OCI-LY1 (cell line): ENCODE measurements around the gene IL16.

Experiments used
- H2AFZ ChIP-seq: fragments of 200-600 bp; sonication (generic), shearing (Covaris generic); 2 replicates; pipeline ENCODE4 v1.6.0; 2014; ENCODE audit warnings: antibody characterized with exemption, mild to moderate bottlenecking, low read length
- H3F3A ChIP-seq: fragments of 200-600 bp; sonication (generic), shearing (Covaris generic); 2 replicates; pipeline ENCODE4 v1.6.0; 2014; ENCODE audit warnings: mild to moderate bottlenecking, antibody characterized with exemption, low read length, moderate library complexity; ENCODE audit not compliant: insufficient read depth
- H3K27ac ChIP-seq: fragments of 200-600 bp; sonication (generic); 2 replicates; pipeline ENCODE4 v1.5.1; 2014; ENCODE audit warnings: low read length, mixed run types, mild to moderate bottlenecking, low read depth; ENCODE audit not compliant: poor library complexity, severe bottlenecking
- H3K27me3 ChIP-seq: fragments of 200-600 bp; sonication (generic); 2 replicates; pipeline ENCODE4 v1.6.0; 2014; ENCODE audit warnings: antibody characterized with exemption, mild to moderate bottlenecking, low read length, moderate library complexity; ENCODE audit not compliant: insufficient read depth
- H3K36me3 ChIP-seq: fragments of 200-600 bp; sonication (generic); 2 replicates; pipeline ENCODE4 v1.6.1; 2014; ENCODE audit warnings: mild to moderate bottlenecking, antibody characterized with exemption, low read length, moderate library complexity, mixed read lengths; ENCODE audit not compliant: insufficient read depth
- H3K4me1 ChIP-seq: fragments of 200-600 bp; sonication (generic); 2 replicates; pipeline ENCODE4 v1.5.1; 2014; ENCODE audit warnings: mild to moderate bottlenecking, low read length, moderate library complexity; ENCODE audit not compliant: insufficient read depth, severe bottlenecking
- H3K4me2 ChIP-seq: fragments of 200-600 bp; sonication (generic), shearing (Covaris generic); 2 replicates; pipeline ENCODE4 v1.6.1; 2014; ENCODE audit warnings: low read length
- H3K4me3 ChIP-seq: fragments of 200-600 bp; sonication (generic); 2 replicates; pipeline ENCODE4 v1.5.1; 2014; ENCODE audit warnings: low read length, low read depth, mild to moderate bottlenecking, mixed read lengths; ENCODE audit not compliant: poor library complexity, severe bottlenecking
- H3K79me2 ChIP-seq: fragments of 200-600 bp; shearing (Covaris generic); 2 replicates; pipeline ENCODE4 v1.6.1; 2016; ENCODE audit warnings: mixed run types, low read length, mixed read lengths; ENCODE audit not compliant: insufficient read depth
- H3K9ac ChIP-seq: fragments of 200-600 bp; sonication (generic), shearing (Covaris generic); 2 replicates; pipeline ENCODE4 v1.6.1; 2014; ENCODE audit warnings: mild to moderate bottlenecking, low read length, mixed read lengths
- H3K9me2 ChIP-seq: fragments of 200-600 bp; sonication (generic), shearing (Covaris generic); 2 replicates; pipeline ENCODE4 v1.6.1; 2014; ENCODE audit warnings: low read depth, mild to moderate bottlenecking, low read length, mixed read lengths
- H3K9me3 ChIP-seq: fragments of 200-600 bp; shearing (Covaris generic); 2 replicates; pipeline ENCODE4 v1.6.1; 2014; ENCODE audit warnings: low read length, mixed read lengths
- H4K20me1 ChIP-seq: fragments of 200-600 bp; sonication (generic), shearing (Covaris generic); 2 replicates; pipeline ENCODE4 v1.6.0; 2016; ENCODE audit warnings: mild to moderate bottlenecking, low read length; ENCODE audit not compliant: insufficient read depth
- EZH2 ChIP-seq: fragments of 200-600 bp; sonication (generic), shearing (Covaris generic); IDR thresholded peaks from 2 replicates; pipeline ENCODE4 v1.8.0; 2017; ENCODE audit warnings: borderline replicate concordance, mixed run types, mild to moderate bottlenecking, antibody characterized with exemption, low read length, moderate library complexity, mixed read lengths
- TF ChIP-seq, protein P1 (sequence below): fragments of 200-600 bp; sonication (generic), shearing (Covaris generic); IDR thresholded peaks from 2 replicates; pipeline ENCODE4 v1.5.1; 2017; ENCODE audit warnings: mild to moderate bottlenecking, antibody characterized with exemption, low read length, moderate library complexity, mixed read lengths

The IL16 gene

GRCh38 chr15:81351651-81352050, 155.0 kb downstream of the IL16 start:
- no peaks in the 10 kb centered on the region for H3K9me3 ChIP-seq
- H3K4me2 ChIP-seq: no peak overlapping the region
- no peaks in the 10 kb centered on the region for H3K79me2 ChIP-seq
- H2AFZ ChIP-seq: no peak overlapping the region
- no peaks in the 10 kb centered on the region for H3F3A ChIP-seq
- no peaks in the 10 kb centered on the region for H3K36me3 ChIP-seq
- H3K4me1 ChIP-seq: no peaks in the 10 kb centered on the region
- H3K9ac ChIP-seq: no peak overlapping the region
- TF ChIP-seq, protein P1, sequence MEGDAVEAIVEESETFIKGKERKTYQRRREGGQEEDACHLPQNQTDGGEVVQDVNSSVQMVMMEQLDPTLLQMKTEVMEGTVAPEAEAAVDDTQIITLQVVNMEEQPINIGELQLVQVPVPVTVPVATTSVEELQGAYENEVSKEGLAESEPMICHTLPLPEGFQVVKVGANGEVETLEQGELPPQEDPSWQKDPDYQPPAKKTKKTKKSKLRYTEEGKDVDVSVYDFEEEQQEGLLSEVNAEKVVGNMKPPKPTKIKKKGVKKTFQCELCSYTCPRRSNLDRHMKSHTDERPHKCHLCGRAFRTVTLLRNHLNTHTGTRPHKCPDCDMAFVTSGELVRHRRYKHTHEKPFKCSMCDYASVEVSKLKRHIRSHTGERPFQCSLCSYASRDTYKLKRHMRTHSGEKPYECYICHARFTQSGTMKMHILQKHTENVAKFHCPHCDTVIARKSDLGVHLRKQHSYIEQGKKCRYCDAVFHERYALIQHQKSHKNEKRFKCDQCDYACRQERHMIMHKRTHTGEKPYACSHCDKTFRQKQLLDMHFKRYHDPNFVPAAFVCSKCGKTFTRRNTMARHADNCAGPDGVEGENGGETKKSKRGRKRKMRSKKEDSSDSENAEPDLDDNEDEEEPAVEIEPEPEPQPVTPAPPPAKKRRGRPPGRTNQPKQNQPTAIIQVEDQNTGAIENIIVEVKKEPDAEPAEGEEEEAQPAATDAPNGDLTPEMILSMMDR: no peak
- no peak for TF ChIP-seq EZH2
- H4K20me1 ChIP-seq: no peaks in the 10 kb centered on the region
- no peaks in the 10 kb centered on the region for H3K27me3 ChIP-seq
- no peaks in the 10 kb centered on the region for H3K9me2 ChIP-seq
- no peak overlapping the region for H3K4me3 ChIP-seq
- no peak overlapping the region for H3K27ac ChIP-seq

DNA sequence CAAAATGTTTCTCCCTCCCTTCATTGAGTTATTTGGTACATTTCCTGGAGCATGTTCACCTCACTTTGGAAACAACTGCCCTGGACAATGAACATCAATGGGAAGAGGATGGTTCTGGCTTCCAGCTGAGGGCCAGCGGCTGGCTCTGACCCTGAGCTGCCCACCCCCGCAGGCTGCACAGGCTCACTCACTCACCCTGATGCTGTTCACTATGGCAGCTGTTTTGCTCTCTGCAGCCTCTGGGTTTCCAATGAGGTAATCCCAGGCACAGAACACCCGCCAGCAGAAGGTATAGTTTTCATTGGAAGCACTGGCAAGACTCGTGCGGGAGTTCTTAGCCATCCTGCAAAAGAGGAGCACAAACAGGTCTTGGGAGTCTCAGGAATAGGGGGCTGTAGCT, 159.6 kb downstream of the IL16 start:
- Histone ChIP-seq H3K27me3 (peaks cover 6% of the 10 kb centered on the region; the same call in 1 of the 2 replicates), H3F3A (no peaks in the 10 kb centered on the region), H3K4me2 (no peak overlapping the region), H3K9ac (no peak overlapping the region), H3K9me2 (no peaks in the 10 kb centered on the region), H3K4me1 (no peaks in the 10 kb centered on the region), H3K79me2 (no peaks in the 10 kb centered on the region), H2AFZ (no peak overlapping the region), H3K36me3 (no peaks in the 10 kb centered on the region), H3K27ac (no peak overlapping the region), H3K9me3 (no peaks in the 10 kb centered on the region), H4K20me1 (no peaks in the 10 kb centered on the region), H3K4me3 (no peak overlapping the region)
- TF ChIP-seq, protein P1: no peak
- TF ChIP-seq EZH2: no peak

GRCh38 chr15:81357180-81357686, 160.6 kb downstream of the IL16 start:
- Histone ChIP-seq H3K27ac (no peak overlapping the region), H3F3A (no peaks in the 10 kb centered on the region), H3K4me1 (no peaks in the 10 kb centered on the region), H3K9ac (no peak overlapping the region), H3K9me3 (no peaks in the 10 kb centered on the region), H3K4me3 (no peak overlapping the region), H4K20me1 (no peaks in the 10 kb centered on the region), H3K79me2 (no peaks in the 10 kb centered on the region), H3K27me3 (peaks cover 6% of the 10 kb centered on the region; the same call in 1 of the 2 replicates), H3K4me2 (no peak overlapping the region), H3K36me3 (no peaks in the 10 kb centered on the region), H3K9me2 (no peaks in the 10 kb centered on the region), H2AFZ (no peak overlapping the region)
- TF ChIP-seq, protein P1: no peak
- no peak for TF ChIP-seq EZH2
